Measurements from ENCODE around the gene PSMD1.

The PSMD1 gene

GRCh38 chr2:231115651-231116050, 59.0 kb downstream of the PSMD1 start:
- no peak overlapping the region for H3K27ac ChIP-seq
- H3K4me1 ChIP-seq (ENCODE audit: control insufficient read depth in 1 of 2, insufficient read depth in 1 of 2, low read depth in 1 of 2, low read length in 1 of 2): no peaks in the 10 kb centered on the region
- no peaks in the 10 kb centered on the region for H3K27me3 ChIP-seq
- peaks cover 10% of the 10 kb centered on the region for H3K36me3 ChIP-seq
- TF ChIP-seq, protein P1, sequence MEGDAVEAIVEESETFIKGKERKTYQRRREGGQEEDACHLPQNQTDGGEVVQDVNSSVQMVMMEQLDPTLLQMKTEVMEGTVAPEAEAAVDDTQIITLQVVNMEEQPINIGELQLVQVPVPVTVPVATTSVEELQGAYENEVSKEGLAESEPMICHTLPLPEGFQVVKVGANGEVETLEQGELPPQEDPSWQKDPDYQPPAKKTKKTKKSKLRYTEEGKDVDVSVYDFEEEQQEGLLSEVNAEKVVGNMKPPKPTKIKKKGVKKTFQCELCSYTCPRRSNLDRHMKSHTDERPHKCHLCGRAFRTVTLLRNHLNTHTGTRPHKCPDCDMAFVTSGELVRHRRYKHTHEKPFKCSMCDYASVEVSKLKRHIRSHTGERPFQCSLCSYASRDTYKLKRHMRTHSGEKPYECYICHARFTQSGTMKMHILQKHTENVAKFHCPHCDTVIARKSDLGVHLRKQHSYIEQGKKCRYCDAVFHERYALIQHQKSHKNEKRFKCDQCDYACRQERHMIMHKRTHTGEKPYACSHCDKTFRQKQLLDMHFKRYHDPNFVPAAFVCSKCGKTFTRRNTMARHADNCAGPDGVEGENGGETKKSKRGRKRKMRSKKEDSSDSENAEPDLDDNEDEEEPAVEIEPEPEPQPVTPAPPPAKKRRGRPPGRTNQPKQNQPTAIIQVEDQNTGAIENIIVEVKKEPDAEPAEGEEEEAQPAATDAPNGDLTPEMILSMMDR (IDR thresholded peaks at IDR 0.05): no peak
- no peaks in the 10 kb centered on the region for H3K9me3 ChIP-seq
- no peak overlapping the region for H3K4me3 ChIP-seq (ENCODE audit: low read depth in 1 of 2, low read length in 1 of 2)

DNA sequence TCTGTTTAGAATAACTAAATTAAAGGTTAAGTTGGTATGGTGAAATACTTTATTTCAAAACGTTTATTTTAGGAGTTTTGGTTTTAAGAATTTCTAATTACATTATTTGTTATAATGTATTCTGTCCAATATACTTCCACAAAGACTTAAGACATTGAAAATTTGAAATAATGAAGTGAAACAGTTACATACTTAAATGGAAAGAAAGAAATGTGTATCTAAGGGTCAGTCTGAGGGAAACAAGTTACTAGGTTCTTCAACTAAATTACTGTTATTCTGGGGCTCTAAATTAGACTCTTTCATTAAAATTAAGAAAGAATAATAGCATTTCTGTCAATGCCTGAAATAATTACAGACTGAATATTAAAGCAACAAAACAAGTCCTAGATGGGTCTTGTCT, 60.5 kb downstream of the PSMD1 start:
- H3K36me3 ChIP-seq: peaks cover 8% of the 10 kb centered on the region
- TF ChIP-seq, protein P1 (IDR thresholded peaks at IDR 0.05): no peak

GRCh38 chr2:231117922-231118613, 61.4 kb downstream of the PSMD1 start:
- Histone ChIP-seq H3K4me1 (ENCODE audit: control insufficient read depth in 1 of 2, insufficient read depth in 1 of 2, low read depth in 1 of 2, low read length in 1 of 2) (no peaks in the 10 kb centered on the region), H3K36me3 (peaks cover 7% of the 10 kb centered on the region), H3K27ac (no peak overlapping the region), H3K27me3 (no peaks in the 10 kb centered on the region), H3K4me3 (ENCODE audit: low read depth in 1 of 2, low read length in 1 of 2) (no peak overlapping the region), H3K9me3 (no peaks in the 10 kb centered on the region)
- TF ChIP-seq, protein P1 (IDR thresholded peaks at IDR 0.05): no peak

More for the DNA sequence above, 60.5 kb downstream of the PSMD1 start:
- Histone ChIP-seq H3K27ac (no peak overlapping the region), H3K27me3 (no peaks in the 10 kb centered on the region), H3K9me3 (no peaks in the 10 kb centered on the region), H3K4me3 (ENCODE audit: low read depth in 1 of 2, low read length in 1 of 2) (no peak overlapping the region), H3K4me1 (ENCODE audit: control insufficient read depth in 1 of 2, insufficient read depth in 1 of 2, low read depth in 1 of 2, low read length in 1 of 2) (no peaks in the 10 kb centered on the region)

DNA sequence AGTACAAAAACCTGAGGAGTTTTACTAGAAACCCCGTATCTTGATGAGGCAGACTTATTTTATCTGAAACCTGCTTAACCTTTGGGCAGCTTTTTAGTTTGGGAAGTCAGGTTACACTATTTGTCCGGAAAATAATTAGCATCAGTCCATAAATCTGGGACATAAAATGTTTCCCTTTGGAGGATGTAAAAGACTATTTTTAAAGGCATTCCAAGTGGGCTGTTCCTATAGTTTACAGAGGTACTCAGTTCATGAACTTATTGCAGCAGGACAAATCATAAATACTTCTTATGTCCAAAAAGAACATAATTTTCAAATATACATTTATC, 61.9 kb downstream of the PSMD1 start:
- TF ChIP-seq, protein P1 (IDR thresholded peaks at IDR 0.05): no peak
- Histone ChIP-seq H3K27me3 (no peaks in the 10 kb centered on the region), H3K9me3 (no peaks in the 10 kb centered on the region), H3K4me3 (ENCODE audit: low read depth in 1 of 2, low read length in 1 of 2) (no peak overlapping the region), H3K36me3 (peaks cover 2% of the 10 kb centered on the region), H3K27ac (no peak overlapping the region), H3K4me1 (ENCODE audit: control insufficient read depth in 1 of 2, insufficient read depth in 1 of 2, low read depth in 1 of 2, low read length in 1 of 2) (no peaks in the 10 kb centered on the region)

DNA sequence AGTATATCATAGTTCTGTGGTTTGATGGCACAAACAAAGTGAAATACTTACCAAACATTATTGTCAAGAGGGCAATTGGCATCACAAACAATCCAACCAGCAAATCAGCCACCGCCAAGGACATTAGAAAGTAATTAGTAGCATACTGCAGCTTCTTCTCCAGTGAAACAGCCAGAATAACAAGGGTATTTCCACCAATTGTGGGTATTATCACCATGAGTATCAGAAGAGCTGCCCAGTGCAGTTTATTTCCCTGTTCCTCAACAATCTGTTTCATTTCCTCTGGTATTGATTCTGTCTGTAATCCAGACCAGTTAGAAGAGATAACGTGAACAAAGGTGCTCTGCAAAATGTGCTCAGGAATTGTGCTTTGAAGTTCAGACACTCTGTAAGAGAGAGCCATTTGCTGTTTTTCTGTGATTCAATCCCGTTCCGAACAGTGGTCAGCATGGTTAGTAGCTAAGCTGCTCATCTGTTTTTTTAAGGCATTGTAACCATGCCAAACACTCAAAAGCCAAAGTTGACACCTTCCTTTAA, 66.8 kb downstream of the PSMD1 start:
- H3K27me3 ChIP-seq: no peaks in the 10 kb centered on the region
- no peaks in the 10 kb centered on the region for H3K36me3 ChIP-seq
- H3K27ac ChIP-seq: no peak overlapping the region
- no peaks in the 10 kb centered on the region for H3K4me1 ChIP-seq (ENCODE audit: control insufficient read depth in 1 of 2, insufficient read depth in 1 of 2, low read depth in 1 of 2, low read length in 1 of 2)
- no peaks in the 10 kb centered on the region for H3K9me3 ChIP-seq
- H3K4me3 ChIP-seq (ENCODE audit: low read depth in 1 of 2, low read length in 1 of 2): no peak overlapping the region
- TF ChIP-seq, protein P1 (IDR thresholded peaks at IDR 0.05): no peak
